ENCODE results near the gene OLIG1.

OLIG1 gene

DNA sequence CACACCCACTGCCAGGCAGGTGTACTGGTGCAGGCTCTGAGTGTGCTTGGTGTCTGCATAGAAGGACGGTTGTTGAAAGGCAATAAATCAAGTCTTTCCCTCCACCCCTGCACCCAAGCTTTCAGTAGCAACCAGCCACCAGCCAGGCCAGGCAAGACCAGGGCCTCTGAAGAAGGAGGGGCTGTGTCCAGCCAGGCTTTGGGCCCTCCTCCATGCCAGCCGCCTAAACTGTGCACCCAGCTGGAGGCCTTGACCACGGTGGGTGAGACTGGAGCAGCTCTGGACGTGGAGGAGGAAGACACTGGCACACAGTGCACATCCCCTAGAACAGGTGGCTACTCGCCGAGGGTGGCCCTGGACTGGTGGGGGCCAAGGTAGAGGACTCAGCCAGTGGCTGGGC is 39.3 kb upstream of the OLIG1 start:
- DNase-seq (ENCODE audit: low read depth, low spot score) = no peak

DNA sequence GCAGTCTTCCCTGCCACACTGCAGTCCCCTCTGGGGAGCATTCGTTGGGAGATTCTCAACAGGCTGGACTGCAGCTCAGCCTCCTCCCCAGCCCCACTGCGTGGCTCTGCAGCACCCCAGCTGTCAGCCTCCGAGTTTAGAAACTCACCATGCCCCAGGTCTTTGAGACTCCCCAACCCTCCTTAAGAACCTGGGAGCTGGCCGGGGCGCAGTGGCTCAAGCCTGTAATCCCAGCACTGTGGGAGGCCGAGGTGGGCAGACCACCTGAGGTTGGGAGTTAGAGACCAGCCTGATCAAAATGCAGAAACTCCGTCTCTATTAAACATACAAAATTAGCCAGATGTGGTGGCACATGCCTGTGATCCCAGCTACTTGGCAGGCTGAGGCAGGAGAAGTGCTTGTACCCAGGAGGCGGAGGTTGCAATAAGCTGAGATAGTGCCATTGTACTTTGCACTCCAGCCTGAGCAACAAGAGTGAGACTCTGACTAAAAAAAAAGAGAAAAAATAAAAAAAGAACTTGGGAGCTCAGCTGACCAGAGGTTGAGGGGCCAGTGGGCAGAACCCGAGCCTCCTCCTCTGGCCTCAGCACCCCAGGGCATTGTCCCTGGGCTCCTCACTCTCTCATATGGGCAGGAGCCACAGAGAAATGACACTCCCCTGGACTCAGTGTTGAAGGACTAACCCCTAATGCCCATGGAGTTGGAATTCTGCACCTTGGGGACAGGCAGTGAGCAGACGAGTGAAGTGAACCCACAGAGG is 38.6 kb upstream of the OLIG1 start:
- DNase-seq (ENCODE audit: low read depth, low spot score) = no peak

DNA sequence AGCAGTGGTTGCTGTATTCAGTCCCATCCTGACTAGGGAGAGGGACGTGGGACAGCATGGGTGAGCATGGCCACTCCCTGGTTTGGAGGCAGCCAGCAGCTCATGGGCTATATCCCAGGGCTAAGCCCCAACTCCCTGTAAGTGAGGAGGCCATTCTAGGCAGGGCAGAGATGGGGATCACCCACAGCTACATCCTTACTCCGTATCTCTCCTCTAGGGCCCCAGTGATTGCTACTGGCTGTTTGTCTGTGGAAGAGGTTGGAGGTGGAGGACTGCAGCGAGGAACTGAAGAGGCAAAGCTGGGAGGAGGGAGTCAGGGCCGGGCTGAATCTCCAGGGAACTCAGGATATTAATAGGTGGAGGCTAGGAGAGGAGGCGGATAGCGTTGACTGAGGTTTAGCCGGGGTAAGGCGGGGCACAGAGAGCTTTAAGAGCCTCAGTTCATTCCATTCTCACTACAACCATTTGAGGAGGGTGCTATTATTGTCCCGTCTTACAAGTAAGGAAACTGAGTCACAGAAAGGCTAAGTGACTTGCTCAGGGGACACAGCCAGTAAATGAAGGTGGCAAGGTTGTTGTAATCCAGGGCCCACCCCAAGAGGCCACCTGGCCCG is 37.4 kb upstream of the OLIG1 start:
- no peak for DNase-seq (ENCODE audit: low read depth, low spot score)

DNA sequence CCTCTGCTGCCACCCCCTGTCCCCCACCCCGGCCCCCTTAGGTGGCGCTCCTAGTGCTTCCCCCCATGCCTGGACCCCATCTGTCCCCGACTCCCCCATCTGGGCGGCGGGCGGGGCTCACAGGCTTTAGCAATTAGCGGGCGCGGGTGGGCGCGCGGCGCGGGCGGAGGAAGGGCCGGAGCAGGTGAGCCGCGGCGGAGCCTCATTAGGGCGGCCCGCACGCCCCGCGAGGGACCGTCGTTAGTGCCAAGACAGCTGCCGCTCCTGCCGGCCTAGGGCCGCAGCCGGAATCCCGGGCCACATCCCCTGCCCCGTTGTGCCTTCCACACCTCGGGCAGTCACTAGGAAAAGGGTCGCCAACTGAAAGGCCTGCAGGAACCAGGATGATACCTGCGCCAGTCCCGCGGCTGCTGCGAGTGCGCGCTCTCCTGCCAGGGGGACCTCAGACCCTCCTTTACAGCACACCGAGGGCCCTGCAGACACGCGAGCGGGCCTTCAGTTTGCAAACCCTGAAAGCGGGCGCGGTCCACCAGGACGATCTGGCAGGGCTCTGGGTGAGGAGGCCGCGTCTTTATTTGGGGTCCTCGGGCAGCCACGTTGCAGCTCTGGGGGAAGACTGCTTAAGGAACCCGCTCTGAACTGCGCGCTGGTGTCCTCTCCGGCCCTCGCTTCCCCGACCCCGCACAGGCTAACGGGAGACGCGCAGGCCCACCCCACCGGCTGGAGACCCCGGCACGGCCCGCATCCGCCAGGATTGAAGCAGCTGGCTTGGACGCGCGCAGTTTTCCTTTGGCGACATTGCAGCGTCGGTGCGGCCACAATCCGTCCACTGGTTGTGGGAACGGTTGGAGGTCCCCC is 36.6 kb upstream of the OLIG1 start:
- peak; percentile 13 for DNase-seq (ENCODE audit: low read depth, low spot score)

- no peak for DNase-seq (ENCODE audit: low read depth, low spot score)
Observed at GRCh38 chr21:33033961-33034413, 36.0 kb upstream of the OLIG1 start.

DNA sequence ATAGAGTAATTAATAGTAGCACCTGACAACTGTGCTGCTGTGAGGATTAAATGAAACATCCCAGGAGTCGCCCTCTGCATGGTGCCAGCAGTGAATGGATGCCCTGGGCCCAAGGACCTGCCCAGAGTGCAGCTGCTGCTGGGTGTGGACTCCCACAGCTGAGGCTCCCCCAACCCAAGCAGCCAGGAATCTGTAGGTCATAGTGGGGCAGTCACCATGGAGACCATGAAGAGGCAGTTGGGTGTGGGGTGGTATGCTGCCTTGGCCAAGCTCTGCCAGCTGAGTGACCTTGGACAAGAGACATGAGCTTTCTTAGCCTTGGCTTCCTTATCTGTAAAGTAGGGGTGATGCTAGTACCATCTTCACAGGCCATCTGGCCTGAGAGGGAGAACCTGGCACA is 34.8 kb upstream of the OLIG1 start:
- DNase-seq (ENCODE audit: low read depth, low spot score) = no peak

DNA sequence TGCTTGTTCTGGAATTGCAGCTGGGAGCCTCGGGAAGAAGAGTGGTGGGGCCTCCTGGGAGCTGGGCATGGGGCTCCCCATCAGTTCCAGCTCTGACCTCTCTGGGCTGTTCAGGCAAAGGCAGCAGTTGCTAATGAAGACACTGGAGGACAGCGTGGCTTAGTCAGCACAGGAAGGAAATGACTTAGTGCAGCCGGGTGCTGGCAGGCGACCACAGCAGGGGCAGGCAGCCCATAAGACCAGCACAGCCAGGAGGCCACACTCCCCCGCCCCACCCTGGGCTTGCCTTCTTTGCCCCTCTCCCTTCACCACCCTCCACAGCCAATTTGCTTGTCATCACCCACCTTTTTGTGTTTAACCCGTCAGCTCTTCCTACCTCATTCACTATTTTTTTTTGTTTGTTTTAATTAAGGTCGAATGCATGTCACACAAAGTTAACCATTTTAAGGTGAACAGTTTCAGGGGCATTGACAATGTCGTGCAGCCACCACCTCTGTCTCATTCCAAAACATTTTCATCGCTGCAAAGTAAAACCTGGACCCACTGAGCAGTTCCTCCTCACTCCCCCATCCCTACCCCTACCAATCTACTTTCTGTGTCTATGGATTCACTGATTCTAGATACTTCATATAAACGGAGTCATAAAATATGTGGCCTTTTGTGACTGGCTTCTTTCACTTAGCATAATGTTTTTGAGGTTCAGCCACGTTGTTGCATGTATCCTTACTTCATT is 33.3 kb upstream of the OLIG1 start:
- no peak for DNase-seq (ENCODE audit: low read depth, low spot score)

DNA sequence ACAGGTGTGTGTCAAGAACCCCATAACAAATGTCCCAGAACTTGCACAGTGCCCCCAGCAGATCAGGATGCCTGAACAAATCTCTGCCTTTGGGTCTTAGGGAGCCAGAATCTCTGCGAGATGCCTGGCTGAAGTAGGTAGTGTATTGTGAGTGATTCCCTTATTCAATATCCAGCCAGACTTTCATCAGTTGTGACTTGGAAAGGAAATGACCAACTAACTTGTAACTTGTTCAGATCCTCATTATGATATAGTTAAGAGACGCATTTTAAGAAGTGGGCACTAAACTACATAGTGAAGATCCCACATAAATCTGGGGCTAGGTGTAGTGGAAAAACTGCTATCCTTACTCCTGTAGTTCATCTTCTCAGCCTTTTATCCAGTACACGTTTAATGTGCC is 32.4 kb upstream of the OLIG1 start:
- no peak for DNase-seq (ENCODE audit: low read depth, low spot score)

DNA sequence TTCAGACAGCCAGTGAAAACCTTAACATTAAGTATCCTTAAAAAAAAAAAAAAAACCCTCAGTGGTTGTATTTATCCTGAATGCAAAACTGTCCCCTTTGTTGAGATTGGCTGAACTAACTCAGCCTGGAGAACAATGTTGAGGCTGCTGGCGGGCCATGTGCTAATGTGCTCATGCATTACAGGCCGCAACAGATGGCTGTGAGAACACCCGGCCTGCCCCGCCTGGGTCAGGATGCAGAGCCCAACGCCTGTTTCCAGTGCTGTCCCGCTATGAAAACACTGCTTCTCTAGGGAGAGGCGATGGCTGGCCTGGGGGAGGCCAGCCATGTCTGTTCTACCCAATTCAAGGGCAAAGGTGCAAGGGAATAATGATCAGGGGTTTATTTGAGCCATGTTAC is 30.4 kb upstream of the OLIG1 start:
- DNase-seq (ENCODE audit: low read depth, low spot score) = no peak

DNA sequence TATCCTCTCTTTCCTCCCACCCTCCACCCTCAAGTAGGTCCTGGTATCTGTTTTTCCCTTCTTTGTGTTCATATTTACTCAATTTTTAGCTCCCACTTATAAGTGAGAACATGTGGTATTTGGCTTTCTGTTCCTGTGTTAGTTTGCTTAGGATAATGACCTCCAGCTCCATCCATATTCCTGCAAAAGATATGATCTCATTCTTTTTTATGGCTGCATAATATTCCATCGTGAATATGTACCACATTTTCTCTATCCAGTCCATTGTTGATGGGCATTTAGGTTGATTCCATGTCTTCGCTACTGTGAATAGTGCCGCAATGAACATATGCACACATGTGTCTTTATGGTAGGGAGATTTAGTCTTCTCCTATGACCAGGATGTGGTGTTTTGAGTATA is 29.7 kb upstream of the OLIG1 start:
- DNase-seq (ENCODE audit: low read depth, low spot score) = no peak

- DNase-seq (ENCODE audit: low read depth, low spot score) = no peak
Observed at GRCh38 chr21:33041981-33042380, 28.0 kb upstream of the OLIG1 start.

DNA sequence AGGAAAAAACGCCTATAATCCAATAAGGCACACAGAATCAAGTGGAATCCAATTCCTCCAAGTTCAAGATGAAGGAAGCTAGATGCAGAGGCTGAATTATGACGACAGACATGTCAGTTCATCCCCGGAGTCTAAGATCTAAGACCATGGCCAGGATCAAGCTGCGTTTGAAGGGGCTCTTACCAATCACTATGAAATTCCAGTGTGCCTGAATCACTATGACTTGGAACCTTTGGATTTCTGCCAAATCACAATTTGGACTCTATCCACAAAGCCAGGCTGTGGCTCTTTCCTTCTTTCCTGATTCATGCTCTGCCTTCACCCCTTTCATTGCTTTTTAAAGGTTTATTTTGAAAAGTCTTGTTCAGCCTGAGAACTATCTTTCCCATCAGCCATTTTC is 27.1 kb upstream of the OLIG1 start:
- no peak for DNase-seq (ENCODE audit: low read depth, low spot score)

DNA sequence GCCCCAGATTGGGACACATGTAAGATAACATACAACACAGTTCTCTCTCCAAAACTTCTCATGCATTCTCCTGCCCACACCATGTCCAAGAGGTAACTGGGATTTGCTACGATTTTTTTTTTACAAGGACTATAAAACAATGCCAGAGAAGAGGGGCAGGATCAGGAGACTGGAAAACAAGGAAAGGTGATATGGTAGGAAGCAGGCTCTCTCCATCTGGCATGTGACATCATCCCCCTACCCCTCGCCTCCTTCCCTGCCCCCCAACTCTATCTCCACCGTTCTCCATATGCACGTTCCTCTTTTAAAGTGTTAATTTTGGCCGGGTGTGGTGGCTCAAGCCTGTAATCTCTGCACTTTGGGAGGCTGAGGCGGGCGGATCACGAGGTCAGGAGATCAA is 23.5 kb upstream of the OLIG1 start:
- DNase-seq (ENCODE audit: low read depth, low spot score) = no peak

GRCh38 chr21:33047231-33047630 is 22.7 kb upstream of the OLIG1 start:
- DNase-seq (ENCODE audit: low read depth, low spot score) = no peak

GRCh38 chr21:33051925-33052324 is 18.0 kb upstream of the OLIG1 start:
- DNase-seq (ENCODE audit: low read depth, low spot score) = no peak

- no peak for DNase-seq (ENCODE audit: low read depth, low spot score)
Observed at GRCh38 chr21:33053951-33054350, 16.0 kb upstream of the OLIG1 start.

- no peak for DNase-seq (ENCODE audit: low read depth, low spot score)
Observed at GRCh38 chr21:33055991-33056390, 13.9 kb upstream of the OLIG1 start.

- no peak for DNase-seq (ENCODE audit: low read depth, low spot score)
Observed at GRCh38 chr21:33057385-33057940, 12.5 kb upstream of the OLIG1 start.

- DNase-seq (ENCODE audit: low read depth, low spot score) = no peak
Observed at GRCh38 chr21:33058527-33058926, 11.4 kb upstream of the OLIG1 start.

DNA sequence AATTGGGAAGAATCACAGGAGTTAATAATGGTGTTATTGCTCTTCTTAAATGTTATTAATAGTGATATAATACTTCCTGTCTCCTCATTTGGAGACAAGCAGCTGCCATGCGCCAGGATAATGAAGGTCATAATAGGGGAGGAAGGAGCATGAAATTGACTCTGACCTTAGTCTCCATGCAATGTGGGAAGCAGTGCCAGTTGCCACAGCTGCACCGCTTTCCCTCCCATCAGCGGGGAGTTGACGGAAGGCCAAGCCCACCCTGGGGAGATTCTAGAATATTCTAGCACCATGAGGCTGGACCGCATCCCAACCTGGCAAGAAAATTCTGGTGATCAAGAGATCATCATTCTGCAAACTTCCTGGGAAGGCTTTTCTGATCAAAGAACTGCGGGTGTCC is 11.0 kb upstream of the OLIG1 start:
- DNase-seq (ENCODE audit: low read depth, low spot score) = no peak

DNA sequence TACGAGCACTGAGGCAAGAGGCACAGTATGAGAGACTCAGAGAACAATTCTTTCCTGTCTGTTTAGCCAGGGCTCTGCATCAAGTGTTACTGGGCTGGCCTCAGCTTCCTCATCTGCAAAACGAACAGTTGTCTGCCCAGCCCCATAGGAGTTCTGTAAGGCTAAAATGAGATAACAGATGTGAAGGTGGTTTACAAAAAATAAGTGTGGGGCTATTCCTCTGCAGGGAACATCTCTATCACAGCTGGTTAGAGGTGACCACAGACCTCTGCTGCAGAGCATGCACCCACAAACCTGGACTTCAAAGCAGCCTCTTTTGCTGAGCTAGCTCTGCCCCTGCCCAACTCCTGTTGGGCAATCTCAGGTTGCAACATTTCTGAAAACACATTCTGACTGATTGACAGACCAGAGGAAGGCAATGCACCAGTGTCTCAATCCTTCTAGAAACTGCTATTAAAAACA is 10.5 kb upstream of the OLIG1 start:
- DNase-seq (ENCODE audit: low read depth, low spot score) = no peak
